ENCODE data around the gene NHLRC2.

NHLRC2 gene

DNA sequence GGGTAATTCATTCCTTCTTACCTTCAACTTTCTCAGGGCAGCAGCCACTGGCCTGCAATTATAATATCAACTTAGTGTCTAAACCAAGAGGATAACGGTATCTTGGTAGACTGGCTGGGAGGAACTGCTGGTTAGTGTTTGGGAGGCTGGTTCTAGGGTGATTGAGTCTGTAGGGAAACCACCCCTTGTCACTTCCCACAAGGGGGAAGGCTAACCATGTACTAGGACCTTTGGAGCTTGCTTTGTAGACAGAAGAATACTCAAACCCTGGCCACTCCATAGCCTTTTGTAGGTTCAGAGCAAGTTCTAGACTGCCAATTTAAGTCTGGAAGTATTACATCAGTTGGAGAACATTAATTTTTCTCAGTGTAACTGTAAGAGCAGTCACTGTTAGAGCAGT lies 51.3 kb downstream of the NHLRC2 start:
- no peak for DNase-seq (ENCODE audit: low read depth, low spot score)
- H3K27ac ChIP-seq: no peak overlapping the region

DNA sequence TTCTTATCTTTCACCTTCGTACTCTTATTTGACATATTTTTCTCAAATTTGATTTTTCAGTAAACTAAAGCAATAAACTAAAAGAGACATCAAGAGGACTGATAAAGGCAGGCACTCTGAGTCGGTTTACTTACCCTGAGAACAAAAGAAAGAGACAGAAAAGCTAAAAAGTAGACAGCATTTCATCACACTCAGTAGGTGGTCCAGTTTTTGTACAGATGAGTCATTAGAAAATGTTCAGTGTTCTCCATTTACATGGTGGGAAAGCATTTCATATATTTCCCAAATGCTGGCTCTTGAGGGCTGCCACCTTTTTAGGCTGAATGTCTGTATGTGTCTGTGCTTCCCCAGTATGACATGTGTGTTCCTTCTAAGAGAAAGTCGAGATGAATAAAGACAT lies 52.7 kb downstream of the NHLRC2 start:
- no peak overlapping the region for H3K27ac ChIP-seq
- DNase-seq (ENCODE audit: low read depth, low spot score): no peak

DNA sequence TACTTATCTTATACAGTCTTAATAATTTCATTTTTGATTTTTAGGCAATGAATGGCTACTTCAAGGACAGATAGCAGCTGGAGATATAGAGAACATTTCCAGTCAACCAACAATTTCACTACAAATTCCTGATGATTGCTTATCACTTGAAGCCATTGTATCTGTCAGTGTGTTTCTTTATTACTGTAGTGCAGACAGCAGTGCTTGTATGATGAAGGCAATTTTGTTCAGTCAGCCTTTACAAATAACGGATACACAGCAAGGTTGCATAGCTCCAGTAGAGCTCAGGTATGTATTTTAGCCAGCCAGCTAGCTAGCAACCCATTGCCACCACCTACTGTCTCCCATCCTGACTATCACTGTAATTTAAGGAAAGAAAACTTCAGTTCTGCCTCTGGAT lies 53.8 kb downstream of the NHLRC2 start:
- DNase-seq (ENCODE audit: low read depth, low spot score): no peak
- no peak overlapping the region for H3K27ac ChIP-seq

DNA sequence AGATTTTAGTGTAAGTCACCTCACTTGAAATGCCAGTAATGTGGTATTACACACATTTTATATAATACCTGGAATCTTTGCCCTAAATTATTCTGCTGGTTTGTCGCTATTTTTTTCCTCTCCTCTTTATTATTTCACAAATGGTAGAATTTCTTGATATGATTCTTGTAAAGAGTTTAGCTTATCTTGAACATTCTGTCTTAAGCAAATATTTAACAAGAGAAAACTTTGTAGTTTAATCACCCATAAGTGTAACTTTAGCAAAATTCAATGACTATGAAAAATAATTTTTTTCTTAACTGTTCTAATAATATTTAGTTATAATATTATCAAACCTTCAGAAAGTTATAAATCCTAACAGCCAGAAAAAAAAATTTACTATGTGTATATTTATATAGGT lies 56.7 kb downstream of the NHLRC2 start:
- no peak for DNase-seq (ENCODE audit: low read depth, low spot score)

DNA sequence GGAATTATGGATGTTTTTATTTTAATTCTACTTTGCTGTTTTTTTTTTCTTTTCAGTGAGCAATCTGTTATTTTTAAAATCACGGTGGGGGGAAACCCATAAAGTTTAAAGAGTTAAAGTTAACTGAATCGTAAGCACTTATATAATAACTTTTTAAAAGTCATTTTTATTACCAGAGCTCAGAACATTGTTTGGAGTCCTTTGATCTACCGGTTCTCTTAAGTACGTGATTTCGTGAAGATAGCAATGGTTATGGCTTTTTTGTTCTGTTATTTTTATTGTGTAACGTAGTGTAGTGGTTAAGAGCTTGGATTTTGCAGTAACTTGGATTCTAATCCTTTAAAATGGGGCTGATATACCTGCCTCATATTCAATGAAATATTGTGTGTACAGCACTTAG lies 57.4 kb downstream of the NHLRC2 start:
- DNase-seq (ENCODE audit: low read depth, low spot score): no peak

More for the DNA sequence above, 56.7 kb downstream of the NHLRC2 start:
- H3K27ac ChIP-seq: no peak overlapping the region

DNA sequence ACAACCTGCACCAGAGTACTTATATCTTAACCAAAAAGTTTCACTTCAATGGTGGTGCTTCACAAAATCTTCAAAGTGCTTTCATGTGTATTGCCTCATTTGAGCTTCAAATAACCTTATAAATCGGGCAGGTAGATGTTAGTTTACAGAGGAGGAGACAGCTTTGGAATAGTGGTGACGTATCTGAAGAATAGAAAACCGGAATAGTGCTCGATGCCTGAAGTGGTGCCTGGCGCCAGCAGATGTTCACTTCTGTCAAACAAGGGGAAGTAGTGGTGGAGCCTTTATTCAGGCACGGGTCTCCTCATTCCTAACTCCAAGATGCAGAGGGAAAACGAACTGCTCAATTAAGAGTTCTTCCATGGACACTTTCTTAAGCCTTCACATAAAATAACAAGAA lies 58.1 kb downstream of the NHLRC2 start:
- no peak for DNase-seq (ENCODE audit: low read depth, low spot score)
- H3K27ac ChIP-seq: no peak overlapping the region

More for the DNA sequence above, 57.4 kb downstream of the NHLRC2 start:
- H3K27ac ChIP-seq: no peak overlapping the region

DNA sequence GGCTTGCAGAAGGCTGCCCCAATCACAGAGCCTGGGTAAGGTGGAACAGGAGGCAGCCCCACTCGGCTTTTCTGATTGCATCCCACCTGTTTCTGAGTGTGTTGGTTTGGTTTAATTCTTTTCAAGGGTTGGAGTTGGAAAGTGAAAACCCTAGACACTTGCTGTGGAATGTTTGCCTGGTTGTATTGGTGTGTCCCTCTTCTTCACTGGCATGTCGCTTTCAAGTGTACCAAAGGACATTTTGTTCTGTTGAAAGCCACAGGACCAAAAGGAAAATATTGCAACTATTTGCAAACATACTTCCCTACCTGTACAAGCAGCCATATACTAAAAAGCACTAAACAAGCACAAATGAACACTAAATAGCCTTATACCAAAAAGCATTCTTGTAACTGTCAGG lies 60.5 kb downstream of the NHLRC2 start:
- no peak for DNase-seq (ENCODE audit: low read depth, low spot score)
- no peak overlapping the region for H3K27ac ChIP-seq

DNA sequence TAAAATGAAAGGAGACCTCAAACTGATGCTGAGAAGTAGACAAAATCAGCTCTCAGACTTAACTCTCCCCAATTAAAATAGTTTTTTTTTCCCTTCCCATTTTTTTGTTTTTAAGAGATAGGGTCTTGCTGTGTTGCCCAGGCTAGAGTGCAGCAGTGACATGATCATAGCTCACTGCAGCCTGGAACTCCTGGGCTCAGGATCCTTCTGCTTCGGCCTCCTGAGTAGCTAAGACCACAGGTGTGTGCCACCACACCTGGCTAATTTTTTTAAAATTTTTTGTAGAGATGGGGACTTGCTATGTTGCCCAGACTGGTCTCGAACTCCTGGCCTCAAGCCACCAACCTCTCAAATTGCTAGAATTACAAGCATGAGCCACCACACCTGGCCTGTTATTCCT lies 61.1 kb downstream of the NHLRC2 start:
- no peak for DNase-seq (ENCODE audit: low read depth, low spot score)
- H3K27ac ChIP-seq: no peak overlapping the region

DNA sequence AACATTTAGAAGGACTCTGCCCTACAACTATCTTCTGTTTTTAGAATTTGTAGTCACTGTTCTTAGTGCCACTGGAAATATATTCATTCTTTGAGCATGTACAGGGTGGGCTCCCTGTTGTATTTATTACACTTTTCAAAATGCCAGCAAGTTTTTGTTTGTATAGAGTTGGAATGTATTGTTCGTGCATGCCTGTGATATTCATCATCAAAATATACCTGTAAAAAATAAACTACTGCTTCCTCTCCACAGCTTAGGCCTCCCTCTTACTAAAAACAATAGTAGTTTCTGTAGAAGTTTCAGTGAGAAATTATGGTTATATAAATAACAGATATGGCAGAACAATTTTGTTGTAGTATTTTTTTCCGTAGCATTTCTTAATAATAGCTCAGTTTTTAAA lies 61.6 kb downstream of the NHLRC2 start:
- DNase-seq (ENCODE audit: low read depth, low spot score): no peak
- no peak overlapping the region for H3K27ac ChIP-seq

DNA sequence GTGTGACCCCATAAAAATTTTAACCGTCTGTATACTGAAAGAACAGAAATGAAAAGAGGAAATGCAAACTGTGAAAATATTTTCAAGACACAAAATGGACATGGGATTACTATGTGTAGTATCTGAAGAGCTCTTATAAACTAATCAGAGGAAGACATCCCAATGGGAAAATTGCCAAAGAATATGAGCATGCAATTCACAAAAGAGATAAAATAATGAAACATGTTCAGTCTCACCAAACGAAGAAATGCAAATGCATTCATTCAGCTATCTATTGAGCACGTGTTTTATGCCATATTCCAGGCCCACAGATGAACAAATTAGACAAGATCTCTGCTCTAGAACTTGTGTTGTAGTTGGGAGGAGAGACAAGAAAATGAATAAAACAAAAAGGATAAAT lies 63.2 kb downstream of the NHLRC2 start:
- H3K27ac ChIP-seq: no peak overlapping the region

DNA sequence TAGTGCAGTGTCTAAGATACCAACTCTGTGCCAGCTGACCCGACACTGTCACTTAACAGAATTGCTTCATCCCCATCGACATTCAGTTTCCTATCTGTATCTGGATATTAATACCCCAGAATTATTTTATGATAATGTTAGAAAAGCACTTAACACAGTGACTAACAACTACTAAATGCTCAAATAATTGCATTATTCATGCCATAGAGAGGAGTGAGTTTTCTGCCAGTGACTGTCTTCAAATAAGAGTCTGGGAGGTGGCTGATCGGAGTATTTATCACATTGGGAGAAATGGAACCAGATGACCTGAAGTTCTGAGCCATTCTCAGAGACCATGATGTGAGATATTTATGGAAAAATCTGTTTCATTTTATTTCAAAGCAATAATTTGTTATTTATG lies 65.7 kb downstream of the NHLRC2 start:
- DNase-seq (ENCODE audit: low read depth, low spot score): no peak
- no peak overlapping the region for H3K27ac ChIP-seq

More for the DNA sequence above, 63.2 kb downstream of the NHLRC2 start:
- DNase-seq (ENCODE audit: low read depth, low spot score): no peak

DNA sequence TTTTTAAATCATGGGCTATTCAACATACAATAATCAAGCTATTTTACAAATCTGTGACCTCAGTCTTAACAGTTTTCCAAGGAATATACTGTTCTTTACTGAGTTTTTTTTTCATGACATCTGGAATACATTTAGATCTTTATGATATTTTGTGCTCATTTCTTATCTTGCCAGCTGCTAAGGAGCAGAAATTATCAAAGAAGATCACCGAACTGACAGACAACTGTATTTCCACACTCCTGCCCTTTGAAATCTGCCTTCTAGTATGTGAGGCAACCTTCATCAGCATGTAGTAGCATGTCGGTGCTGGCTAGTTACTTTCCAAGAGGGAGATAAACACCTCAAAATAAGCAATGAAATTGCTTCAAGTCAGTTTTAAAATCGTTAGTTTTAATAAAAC lies 66.4 kb downstream of the NHLRC2 start:
- DNase-seq (ENCODE audit: low read depth, low spot score): no peak
- no peak overlapping the region for H3K27ac ChIP-seq

DNA sequence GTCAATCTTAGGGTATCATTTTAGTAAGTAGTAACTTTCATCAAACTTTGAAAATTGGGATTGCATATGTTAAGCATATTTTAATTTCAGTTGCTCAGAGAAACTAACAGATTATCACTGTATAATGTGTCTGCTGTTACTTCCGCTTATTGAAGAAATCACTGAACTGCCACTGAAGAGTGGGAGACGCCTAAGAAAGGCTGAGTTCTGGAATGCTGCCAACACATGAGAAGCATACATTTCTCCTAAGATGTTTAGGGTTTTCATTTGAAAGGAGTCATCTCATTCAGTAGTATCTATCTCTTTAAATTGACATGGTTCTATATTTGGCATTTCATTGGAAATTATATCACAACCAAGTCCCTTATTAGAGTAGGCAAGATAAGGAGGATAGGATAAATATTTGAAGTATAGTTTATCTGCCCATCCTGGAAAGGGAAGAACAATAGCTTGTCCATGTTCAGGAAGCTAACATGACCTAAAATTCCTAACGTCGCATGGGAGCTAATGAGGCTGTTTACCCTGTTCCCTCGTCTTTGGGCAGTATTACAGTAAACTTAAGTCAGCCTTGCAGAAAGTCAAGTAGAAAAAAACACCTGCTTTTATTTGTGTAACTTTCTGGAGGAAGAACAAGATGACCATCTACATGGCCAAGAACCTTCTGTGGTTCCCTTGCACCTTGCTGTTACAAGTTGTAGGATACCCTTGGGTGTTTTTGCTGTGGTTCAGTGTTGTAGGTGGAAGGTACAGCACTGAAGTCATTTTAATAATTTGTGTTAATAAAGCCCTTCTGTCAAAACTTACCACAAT lies 67.3 kb downstream of the NHLRC2 start:
- no peak for DNase-seq (ENCODE audit: low read depth, low spot score)
- no peak overlapping the region for H3K27ac ChIP-seq

DNA sequence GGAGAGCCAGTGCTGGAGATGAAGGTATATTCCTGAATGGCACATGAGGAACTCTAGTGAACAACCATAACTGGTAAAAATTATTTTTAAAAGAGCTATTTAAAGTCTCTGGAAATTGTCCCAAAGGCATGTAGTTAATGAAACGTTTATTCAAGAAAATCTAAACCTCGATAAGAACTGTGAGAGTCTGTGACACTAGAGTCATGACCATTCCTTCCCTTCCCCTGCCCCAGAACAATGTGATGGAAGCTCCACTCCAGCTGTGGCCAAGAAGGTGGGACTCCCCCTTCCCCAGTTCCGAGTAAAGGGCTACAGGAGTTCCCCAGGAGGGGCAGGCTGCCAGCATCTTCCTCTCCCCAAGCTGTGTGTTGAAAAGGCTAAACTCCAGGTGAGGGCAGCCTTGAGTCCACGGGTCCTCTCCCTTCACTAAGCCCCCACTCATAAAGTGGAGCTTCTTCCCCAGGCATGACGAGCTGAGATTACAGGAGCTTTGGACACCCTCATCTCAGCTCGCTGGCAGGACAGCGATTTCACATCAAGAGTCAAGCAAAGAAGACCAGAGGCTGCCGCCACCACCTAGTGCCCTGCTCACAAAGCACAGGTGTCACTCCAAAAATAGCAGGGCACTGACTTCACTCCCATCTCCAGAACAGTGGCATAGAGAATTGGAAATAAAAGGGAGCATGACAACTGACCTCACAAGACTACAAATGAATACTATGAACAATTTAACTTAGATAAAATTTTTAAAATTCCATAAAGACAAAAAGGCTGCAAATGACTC lies 68.5 kb downstream of the NHLRC2 start:
- no peak overlapping the region for H3K27ac ChIP-seq
- DNase-seq (ENCODE audit: low read depth, low spot score): no peak

DNA sequence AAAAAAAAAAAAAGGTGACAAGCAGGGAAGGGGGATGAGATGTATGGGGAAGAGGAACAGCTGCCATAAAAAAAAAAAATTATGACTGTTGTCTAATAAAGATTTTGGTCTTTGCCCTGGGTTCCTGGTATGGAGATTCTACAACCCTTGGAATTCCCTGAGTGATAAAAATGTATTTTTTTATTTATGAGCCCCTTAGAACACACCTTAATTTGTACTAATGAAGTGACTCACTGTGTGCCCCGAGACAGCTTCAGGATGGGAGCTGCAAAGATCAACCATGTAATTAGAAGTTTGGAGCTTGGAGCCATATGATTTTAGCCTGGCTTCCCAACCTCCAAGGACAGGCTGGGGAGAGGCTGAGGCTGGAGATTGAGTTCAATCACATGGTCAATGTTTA lies 69.7 kb downstream of the NHLRC2 start:
- DNase-seq (ENCODE audit: low read depth, low spot score): no peak
- no peak overlapping the region for H3K27ac ChIP-seq

DNA sequence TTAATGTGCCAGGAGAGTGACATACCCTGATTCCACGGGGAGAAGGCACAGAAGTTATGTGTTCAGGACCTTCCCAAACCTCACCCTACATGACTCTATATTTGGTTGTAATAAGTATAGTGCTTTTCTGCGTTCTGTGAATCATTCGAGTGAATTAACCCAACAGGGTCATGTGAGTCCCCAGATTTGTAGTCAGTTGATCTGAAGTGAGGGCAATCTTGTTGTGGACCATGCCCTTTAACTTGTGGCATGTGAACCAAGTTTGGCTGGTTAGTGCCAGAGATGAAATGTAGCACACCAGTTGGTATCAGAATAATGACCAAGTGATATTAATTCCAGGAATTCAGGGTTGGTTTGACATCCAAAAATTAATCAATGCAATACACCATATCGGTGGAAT lies 70.2 kb downstream of the NHLRC2 start:
- DNase-seq (ENCODE audit: low read depth, low spot score): no peak
- H3K27ac ChIP-seq: no peak overlapping the region

DNA sequence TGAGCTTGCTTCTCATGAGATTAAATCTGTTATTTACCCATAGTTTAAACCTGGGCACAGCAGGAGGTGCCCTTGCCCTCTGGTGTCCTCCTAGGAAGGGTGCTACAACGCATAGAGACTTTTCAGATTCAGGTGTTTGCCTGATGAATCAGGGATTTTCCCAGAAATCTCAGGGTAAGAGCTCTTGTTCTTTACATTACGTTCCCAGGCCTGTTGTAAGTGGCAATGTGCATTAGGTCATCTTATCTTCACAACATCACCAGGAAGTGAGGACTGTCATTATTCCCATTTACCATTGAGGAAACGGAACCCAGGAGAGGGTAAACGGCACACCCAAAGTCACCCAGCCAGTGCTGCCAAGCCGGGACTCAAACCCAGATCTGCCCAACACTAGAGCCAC lies 73.0 kb downstream of the NHLRC2 start:
- no peak overlapping the region for H3K27ac ChIP-seq
- DNase-seq (ENCODE audit: low read depth, low spot score): no peak

DNA sequence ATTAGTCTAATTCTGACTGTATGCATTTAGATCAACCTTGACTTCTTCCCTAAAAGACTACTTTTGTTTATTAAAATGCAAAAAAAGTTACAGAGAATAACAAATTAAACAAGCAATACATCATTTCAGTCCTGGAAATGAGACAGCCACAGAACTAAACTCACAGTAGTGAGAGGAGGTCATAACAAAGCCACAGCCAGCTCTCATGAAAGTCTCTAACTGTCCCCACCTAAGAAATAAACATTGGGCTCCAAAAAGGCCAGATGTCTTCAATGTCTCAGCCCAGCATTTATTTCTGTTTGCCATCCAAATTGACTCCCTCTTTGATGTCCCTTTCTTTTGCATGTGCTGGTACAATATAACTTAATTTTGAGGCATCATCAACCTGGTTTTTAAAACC lies 74.4 kb downstream of the NHLRC2 start:
- no peak for DNase-seq (ENCODE audit: low read depth, low spot score)

DNA sequence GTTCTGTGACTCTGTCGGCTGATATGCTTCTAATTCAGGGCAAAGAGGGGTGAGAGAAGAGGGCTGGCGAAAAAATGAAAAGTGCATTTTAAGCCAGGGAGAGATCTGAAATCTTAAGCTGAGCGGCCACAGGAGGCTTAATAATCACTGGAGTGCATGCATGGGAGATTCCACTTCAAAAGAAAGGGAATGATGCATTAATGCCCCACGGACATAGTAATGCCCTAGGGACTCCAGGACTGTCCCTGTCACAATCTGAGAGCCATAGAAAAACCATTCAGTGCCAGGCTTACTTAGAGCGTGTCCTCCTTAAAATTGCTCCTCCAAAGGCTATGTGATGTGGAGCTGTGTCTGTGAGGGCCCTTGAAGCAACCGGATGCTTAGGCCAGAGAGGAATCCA lies 75.1 kb downstream of the NHLRC2 start:
- no peak overlapping the region for H3K27ac ChIP-seq
- DNase-seq (ENCODE audit: low read depth, low spot score): no peak

More for the DNA sequence above, 74.4 kb downstream of the NHLRC2 start:
- no peak overlapping the region for H3K27ac ChIP-seq

DNA sequence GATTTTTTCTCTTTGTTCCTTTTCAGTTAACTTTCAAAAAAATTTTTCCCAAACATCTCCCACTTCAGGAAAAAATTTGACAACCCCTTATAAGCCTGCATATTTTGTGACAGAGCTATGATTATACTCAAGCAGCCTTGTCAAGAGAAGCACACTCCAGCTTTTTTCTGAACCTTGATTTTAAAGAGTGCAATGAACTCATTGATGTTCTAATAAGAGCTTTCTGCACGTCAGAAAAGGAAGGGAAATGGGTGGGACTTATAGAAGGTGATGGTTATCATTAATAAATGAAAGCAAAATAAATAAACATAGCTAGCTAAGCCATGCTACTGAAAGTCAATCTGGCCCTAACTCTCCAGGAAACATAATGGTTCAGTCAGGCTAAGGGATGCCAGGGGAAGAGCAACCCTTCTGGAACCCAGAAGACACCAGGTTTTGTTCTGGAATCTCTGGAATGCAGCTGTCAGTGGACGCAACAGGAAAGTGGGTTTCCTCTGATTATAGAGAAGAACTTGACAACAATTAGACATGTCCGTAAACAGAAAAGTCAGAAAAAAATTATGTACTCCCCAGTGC lies 76.1 kb downstream of the NHLRC2 start:
- no peak for DNase-seq (ENCODE audit: low read depth, low spot score)
- no peak overlapping the region for H3K27ac ChIP-seq

DNA sequence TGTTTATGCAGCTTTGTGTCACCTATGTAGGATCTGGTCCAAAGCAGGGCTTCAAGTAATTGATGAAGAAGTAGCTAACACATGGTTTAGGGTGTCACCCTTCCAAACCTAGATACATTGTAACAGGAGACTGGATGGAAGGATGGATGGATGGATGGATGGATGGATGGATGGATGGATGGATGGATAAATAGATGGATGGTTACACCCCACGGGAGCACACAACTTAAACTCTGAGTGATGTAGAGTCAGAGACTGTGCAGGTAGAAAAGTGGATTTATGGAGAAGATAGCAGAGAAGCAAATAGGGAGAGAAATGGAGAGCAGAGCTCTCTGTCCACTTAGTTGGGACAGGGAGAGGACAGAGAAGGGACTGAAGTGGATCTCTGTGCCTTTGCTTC lies 78.4 kb downstream of the NHLRC2 start:
- H3K27ac ChIP-seq: no peak overlapping the region
- no peak for DNase-seq (ENCODE audit: low read depth, low spot score)

Measured in epithelial cell of prostate (primary cell).